ENCODE results near the gene GATA5.
A peak's percentile ranks its signal among the peaks of the same experiment; 100 is the strongest.

Gene GATA5

DNA sequence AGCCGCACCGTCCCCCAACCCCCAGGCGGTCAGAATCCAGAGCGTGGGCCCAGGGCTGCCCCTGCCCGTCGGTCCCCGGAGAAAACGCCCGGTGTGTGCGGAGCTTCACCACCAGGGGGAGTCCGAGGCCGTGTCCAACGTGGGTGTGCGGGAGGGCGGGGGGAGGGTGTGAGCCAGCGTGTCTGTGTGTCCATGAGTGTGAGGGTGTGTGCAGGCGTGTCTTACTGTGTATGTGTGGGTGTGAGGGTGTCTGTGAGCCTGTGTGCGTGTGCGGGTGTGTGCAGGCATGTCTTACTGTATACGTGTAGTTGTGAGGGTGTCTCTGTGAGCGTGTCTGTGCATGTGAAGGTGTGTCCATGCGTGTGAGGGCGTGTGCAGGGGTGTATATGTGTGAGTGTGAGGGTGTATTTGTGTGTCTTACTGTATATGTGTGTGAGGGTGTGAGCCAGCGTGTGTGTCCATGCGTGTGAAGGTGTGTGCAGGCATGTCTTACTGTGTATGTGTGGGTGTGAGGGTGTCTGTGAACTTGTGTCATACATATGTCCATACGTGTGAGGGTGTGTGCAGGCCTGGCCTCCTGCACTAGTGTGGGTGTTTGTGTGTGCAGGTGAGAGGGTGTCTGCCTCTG, 24.6 kb upstream of the GATA5 start:
- H3K27me3 ChIP-seq (ENCODE audit: insufficient read depth, low read length): no peaks in the 10 kb centered on the region
- no peaks in the 10 kb centered on the region for H3F3A ChIP-seq (ENCODE audit: insufficient read depth, low read length)
- no peaks in the 10 kb centered on the region for H4K20me1 ChIP-seq (ENCODE audit: insufficient read depth, low read length)
- no peaks in the 10 kb centered on the region for H3K9me2 ChIP-seq (ENCODE audit: low read depth, low read length)
- H3K27ac ChIP-seq (ENCODE audit: low read depth, low read length, poor library complexity, severe bottlenecking): no peak overlapping the region
- H3K9me3 ChIP-seq (ENCODE audit: low read length): no peaks in the 10 kb centered on the region
- no peak overlapping the region for H3K9ac ChIP-seq (ENCODE audit: low read length)
- TF ChIP-seq, protein P1, sequence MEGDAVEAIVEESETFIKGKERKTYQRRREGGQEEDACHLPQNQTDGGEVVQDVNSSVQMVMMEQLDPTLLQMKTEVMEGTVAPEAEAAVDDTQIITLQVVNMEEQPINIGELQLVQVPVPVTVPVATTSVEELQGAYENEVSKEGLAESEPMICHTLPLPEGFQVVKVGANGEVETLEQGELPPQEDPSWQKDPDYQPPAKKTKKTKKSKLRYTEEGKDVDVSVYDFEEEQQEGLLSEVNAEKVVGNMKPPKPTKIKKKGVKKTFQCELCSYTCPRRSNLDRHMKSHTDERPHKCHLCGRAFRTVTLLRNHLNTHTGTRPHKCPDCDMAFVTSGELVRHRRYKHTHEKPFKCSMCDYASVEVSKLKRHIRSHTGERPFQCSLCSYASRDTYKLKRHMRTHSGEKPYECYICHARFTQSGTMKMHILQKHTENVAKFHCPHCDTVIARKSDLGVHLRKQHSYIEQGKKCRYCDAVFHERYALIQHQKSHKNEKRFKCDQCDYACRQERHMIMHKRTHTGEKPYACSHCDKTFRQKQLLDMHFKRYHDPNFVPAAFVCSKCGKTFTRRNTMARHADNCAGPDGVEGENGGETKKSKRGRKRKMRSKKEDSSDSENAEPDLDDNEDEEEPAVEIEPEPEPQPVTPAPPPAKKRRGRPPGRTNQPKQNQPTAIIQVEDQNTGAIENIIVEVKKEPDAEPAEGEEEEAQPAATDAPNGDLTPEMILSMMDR (IDR thresholded peaks at IDR 0.05; ENCODE audit: low read length): peak; percentile 87
- no peak for TF ChIP-seq EZH2 (IDR thresholded peaks at IDR 0.05; ENCODE audit: borderline replicate concordance, low read length)
- no peaks in the 10 kb centered on the region for H3K4me1 ChIP-seq (ENCODE audit: insufficient read depth, low read length, severe bottlenecking)
- no peak overlapping the region for H3K4me3 ChIP-seq (ENCODE audit: low read depth, low read length, poor library complexity, severe bottlenecking)
- no peaks in the 10 kb centered on the region for H3K79me2 ChIP-seq (ENCODE audit: insufficient read depth, low read length)
- no peaks in the 10 kb centered on the region for H3K36me3 ChIP-seq (ENCODE audit: insufficient read depth, low read length)
- H2AFZ ChIP-seq (ENCODE audit: low read length): no peak overlapping the region
- H3K4me2 ChIP-seq (ENCODE audit: low read length): no peak overlapping the region

DNA sequence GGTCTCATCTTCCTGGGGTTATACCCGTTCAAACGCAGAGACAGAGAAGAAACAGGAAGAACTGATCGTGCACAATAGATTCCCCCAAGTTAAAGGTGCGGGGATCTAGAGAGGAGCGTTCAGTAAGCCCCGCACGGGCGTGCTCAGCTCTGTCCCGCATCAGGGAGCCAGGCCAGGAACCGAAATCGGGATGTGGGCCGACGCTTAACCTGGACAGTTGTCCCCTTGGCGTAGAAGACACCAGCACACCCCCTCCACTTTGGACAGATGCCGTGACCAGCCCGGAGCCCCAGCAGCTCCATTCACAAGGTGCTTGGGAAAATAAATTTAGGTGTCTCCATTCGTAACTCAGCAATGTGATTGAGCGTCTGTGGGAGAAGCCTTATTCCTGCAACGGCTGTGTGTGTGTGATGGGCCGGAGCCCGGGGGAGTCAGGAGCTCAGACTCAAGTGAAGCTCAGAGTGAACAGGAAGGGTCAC, 24.0 kb upstream of the GATA5 start:
- H3K9me3 ChIP-seq (ENCODE audit: low read length): no peaks in the 10 kb centered on the region
- no peaks in the 10 kb centered on the region for H3F3A ChIP-seq (ENCODE audit: insufficient read depth, low read length)
- H3K9me2 ChIP-seq (ENCODE audit: low read depth, low read length): no peaks in the 10 kb centered on the region
- H3K27ac ChIP-seq (ENCODE audit: low read depth, low read length, poor library complexity, severe bottlenecking): no peak overlapping the region
- no peaks in the 10 kb centered on the region for H3K36me3 ChIP-seq (ENCODE audit: insufficient read depth, low read length)
- no peaks in the 10 kb centered on the region for H4K20me1 ChIP-seq (ENCODE audit: insufficient read depth, low read length)
- no peak overlapping the region for H3K9ac ChIP-seq (ENCODE audit: low read length)
- no peaks in the 10 kb centered on the region for H3K27me3 ChIP-seq (ENCODE audit: insufficient read depth, low read length)
- no peak for TF ChIP-seq EZH2 (IDR thresholded peaks at IDR 0.05; ENCODE audit: borderline replicate concordance, low read length)
- TF ChIP-seq, protein P1 (IDR thresholded peaks at IDR 0.05; ENCODE audit: low read length): no peak
- H3K4me2 ChIP-seq (ENCODE audit: low read length): no peak overlapping the region
- H2AFZ ChIP-seq (ENCODE audit: low read length): no peak overlapping the region
- no peaks in the 10 kb centered on the region for H3K4me1 ChIP-seq (ENCODE audit: insufficient read depth, low read length, severe bottlenecking)
- no peaks in the 10 kb centered on the region for H3K79me2 ChIP-seq (ENCODE audit: insufficient read depth, low read length)
- no peak overlapping the region for H3K4me3 ChIP-seq (ENCODE audit: low read depth, low read length, poor library complexity, severe bottlenecking)

DNA sequence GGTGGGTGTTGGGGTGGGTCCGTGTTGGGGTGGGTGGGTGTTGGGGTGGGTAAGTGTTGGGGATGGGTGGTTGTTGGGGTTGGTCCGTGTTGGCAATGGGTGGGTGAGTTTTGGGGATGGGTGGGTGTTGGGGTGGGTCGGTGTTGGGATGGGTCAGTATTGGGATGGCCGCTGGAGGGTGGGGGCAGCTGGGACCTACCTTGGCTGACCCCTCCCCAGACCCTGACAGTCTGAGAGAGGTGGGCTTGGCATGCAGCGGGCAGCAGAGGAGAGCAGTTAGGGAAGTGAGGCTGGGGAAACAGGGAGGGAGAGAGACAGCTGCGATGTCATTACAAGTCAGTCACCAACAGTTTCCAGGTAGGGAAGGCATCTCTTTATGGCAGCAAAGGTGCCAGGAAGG, 23.1 kb upstream of the GATA5 start:
- H3K27me3 ChIP-seq (ENCODE audit: insufficient read depth, low read length): no peaks in the 10 kb centered on the region
- H3K4me2 ChIP-seq (ENCODE audit: low read length): no peak overlapping the region
- no peaks in the 10 kb centered on the region for H3K36me3 ChIP-seq (ENCODE audit: insufficient read depth, low read length)
- no peak overlapping the region for H3K9ac ChIP-seq (ENCODE audit: low read length)
- H2AFZ ChIP-seq (ENCODE audit: low read length): no peak overlapping the region
- no peak overlapping the region for H3K4me3 ChIP-seq (ENCODE audit: low read depth, low read length, poor library complexity, severe bottlenecking)
- H3K27ac ChIP-seq (ENCODE audit: low read depth, low read length, poor library complexity, severe bottlenecking): no peak overlapping the region
- H3F3A ChIP-seq (ENCODE audit: insufficient read depth, low read length): no peaks in the 10 kb centered on the region
- H3K9me3 ChIP-seq (ENCODE audit: low read length): no peaks in the 10 kb centered on the region
- TF ChIP-seq, protein P1 (IDR thresholded peaks at IDR 0.05; ENCODE audit: low read length): no peak
- TF ChIP-seq EZH2 (IDR thresholded peaks at IDR 0.05; ENCODE audit: borderline replicate concordance, low read length): no peak
- H3K9me2 ChIP-seq (ENCODE audit: low read depth, low read length): no peaks in the 10 kb centered on the region
- H3K79me2 ChIP-seq (ENCODE audit: insufficient read depth, low read length): no peaks in the 10 kb centered on the region
- H4K20me1 ChIP-seq (ENCODE audit: insufficient read depth, low read length): no peaks in the 10 kb centered on the region
- no peaks in the 10 kb centered on the region for H3K4me1 ChIP-seq (ENCODE audit: insufficient read depth, low read length, severe bottlenecking)
